VCaP (cell line): ENCODE data around the gene LMO3.

ENCODE experiments used
- H3K27ac ChIP-seq: fragments of 450-650 bp; 2 replicates; pipeline ENCODE4 v1.5.1; 2017
- CTCF ChIP-seq: fragments of 450-650 bp; conservative IDR thresholded peaks from 2 replicates; pipeline ENCODE4 v1.5.1; 2017; ENCODE audit warnings: mild to moderate bottlenecking, moderate library complexity

Gene LMO3

DNA sequence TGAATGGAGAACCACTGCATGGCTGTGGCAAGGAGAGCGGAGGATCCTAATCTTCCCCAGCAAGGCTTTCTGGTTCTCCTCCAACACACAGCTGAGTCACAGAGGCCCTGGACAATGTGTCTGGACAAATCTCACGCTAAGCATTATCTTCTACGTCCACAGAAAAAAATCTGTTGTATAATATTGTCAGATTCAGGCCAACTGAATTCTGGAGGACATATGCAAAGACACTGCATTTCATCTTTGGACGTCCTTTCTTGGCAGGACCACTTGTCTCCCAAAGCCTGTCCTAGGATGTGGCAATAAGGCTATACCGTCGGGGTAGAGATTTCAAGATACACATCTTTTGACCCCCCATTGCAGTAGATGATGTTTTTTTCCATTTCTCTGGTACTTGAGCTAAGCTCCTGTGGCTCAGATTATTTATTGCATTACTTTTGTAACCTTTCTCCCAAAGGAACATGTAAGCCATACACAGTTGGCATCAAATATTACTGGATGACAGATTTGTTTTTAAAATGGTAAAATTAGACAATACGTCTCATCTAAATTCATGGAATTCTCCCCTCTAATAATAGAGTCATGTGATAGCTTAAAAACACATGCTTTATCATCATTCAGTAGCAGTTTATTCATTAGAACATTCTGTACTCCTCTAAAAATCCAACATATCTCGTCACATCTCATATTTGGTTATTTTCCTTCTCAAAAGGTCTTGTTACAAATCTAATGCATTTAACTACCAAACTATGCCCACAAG lies 19.4 kb downstream of the LMO3 start:
- no peak for TF ChIP-seq CTCF
- no peak overlapping the region for H3K27ac ChIP-seq

- no peak overlapping the region for H3K27ac ChIP-seq
- TF ChIP-seq CTCF = no peak
Measured at GRCh38 chr12:16585781-16586180, 20.2 kb downstream of the LMO3 start.

DNA sequence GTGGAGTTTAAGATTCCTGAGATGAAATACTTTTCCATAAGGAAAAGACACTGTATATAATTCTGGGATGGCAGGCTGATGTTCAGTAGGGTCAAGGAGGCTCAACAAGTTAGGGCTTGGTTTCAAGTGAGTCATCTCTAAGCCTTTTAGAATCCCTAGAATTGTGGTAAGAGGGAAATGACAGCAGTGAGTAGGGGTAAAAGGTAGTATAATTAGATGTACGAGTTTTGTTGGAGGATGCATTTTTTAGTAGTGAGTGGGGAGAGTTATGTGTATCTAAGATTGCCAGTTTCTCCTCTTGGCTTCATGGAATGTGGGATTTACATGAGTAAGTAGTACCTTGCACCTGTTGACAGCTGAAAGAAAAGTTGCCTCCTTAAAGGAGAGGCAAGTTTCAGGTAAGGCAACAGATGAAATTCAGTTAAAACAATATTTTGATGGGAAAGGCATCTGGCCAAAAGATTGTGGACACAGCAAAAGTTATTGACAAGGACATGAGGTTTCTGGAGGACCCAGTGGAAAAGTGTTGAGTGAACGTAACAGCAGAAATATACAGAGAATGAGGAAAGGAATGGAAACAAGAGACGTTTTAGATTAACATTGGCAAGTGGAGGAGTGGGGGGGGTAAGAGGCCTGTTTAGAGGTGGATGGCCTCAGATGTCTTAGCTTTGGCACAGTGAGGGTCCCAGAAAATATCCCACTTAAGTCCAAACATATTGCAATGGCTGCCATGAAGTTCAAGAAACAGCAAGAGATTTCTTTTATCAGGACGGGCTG lies 21.8 kb downstream of the LMO3 start:
- no peak overlapping the region for H3K27ac ChIP-seq
- no peak for TF ChIP-seq CTCF

GRCh38 chr12:16581416-16581815 lies 24.5 kb downstream of the LMO3 start:
- H3K27ac ChIP-seq = no peak overlapping the region
- no peak for TF ChIP-seq CTCF

GRCh38 chr12:16579041-16579440 lies 26.9 kb downstream of the LMO3 start:
- H3K27ac ChIP-seq = no peak overlapping the region
- TF ChIP-seq CTCF = no peak

DNA sequence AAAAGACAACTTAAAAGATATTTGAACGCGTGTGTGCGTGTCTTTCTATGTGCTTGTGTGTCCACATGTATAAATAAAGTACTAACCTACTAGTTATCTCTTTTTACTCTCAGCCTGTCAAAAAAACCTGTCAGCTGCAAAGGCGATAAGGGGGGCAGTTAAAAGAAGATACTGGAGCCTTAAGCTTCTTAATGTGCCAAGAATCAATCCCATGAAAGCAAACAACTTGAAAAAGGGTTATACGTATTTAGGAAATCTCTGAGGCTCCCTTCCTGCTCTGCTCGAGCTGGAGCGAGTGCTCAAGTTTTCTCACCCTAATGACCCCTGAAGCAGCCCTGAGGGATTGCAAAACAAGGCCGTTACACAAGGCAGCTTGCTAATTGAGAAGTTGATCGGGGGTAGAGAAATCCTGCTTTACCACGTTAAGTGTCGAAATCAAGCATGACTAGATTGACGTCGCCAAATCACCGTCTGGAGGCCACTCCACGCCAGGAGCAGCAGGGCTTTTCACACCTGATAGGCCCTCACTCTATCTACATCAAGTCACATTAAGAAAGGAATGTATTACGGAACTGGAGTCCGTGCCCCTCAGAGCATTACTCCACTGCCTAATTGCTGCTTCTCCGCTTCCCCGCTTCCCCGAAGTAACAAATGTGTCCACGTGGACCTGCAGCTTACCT lies 32.4 kb downstream of the LMO3 start:
- H3K27ac ChIP-seq = no peak overlapping the region
- no peak for TF ChIP-seq CTCF

DNA sequence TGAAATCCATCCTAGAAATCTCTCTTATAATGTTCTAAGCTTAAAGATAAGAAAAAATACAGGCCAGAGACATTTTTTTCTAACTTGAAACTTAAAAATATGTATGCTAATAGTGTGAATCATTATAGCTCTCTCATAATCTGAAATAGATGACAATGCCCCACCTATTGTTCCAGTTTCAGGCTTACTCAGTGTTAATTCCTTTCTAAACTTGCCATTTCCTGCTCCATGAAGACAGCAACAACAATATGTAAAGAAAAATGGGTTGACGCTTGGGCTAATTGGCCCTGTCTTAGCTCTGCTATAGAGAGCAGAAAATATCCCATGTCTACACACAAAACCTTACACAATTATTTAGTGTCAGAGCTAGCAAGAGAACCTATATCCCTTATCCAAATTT lies 37.1 kb downstream of the LMO3 start:
- H3K27ac ChIP-seq = no peak overlapping the region
- no peak for TF ChIP-seq CTCF
